ENCODE data around the gene SERPINB3.

- TF ChIP-seq CTCF (IDR thresholded peaks at IDR 0.05), result no peak
- no peak for TF ChIP-seq POLR2A (IDR thresholded peaks at IDR 0.05)
Observed at GRCh38 chr18:63617915-63618234, 43.8 kb downstream of the SERPINB3 start.
